ENCODE measurements around the gene PCDHGB3.

- TF ChIP-seq CTCF (IDR thresholded peaks at IDR 0.05; ENCODE audit: low read length) = peak; percentile 45
- TF ChIP-seq EZH2 (optimal IDR thresholded peaks at IDR 0.05; ENCODE audit: low read depth, low read length) = no peak
- TF ChIP-seq EZH2phosphoT487 (IDR thresholded peaks at IDR 0.05; ENCODE audit: low read length) = no peak
These were observed 32.7 kb downstream of the PCDHGB3 start, which contains the start of gene PCDHGA9 for GRCh38 chr5:141402553-141403243.

Data from MM.1S (cell line).